Measurements from ENCODE around the gene RPS6KA5. TPM values are rescaled to one million over a fixed set of nuclear protein-coding genes. Genes with fewer than 3 reads are reported as not detected.

Gene RPS6KA5
- total RNA-seq, 1 experiment from 2014 or later: 3.8 TPM

GRCh38 chr14:91010153-91010533, 50.3 kb downstream of the RPS6KA5 start:
- Histone ChIP-seq H3K14ac (ENCODE audit: insufficient read depth, low read length) (no peak overlapping the region), H4K8ac (replicated peaks; ENCODE audit: insufficient read length, low read depth, low read length) (no peak overlapping the region), H2BK120ac (ENCODE audit: low read depth, low read length, poor library complexity, severe bottlenecking) (no peak overlapping the region), H3K79me2 (ENCODE audit: insufficient read depth, low read length) (no peaks in the 10 kb centered on the region), H4K91ac (ENCODE audit: insufficient read length, low read depth, low read length) (no peak overlapping the region), H3K9me3 (ENCODE audit: control insufficient read depth, low read depth, low read length) (no peaks in the 10 kb centered on the region), H3K27me3 (ENCODE audit: insufficient read depth, low read length) (no peaks in the 10 kb centered on the region), H3K27ac (ENCODE audit: insufficient read length, low read depth, low read length) (no peak overlapping the region), H3K23me2 (ENCODE audit: insufficient read length, low read depth, low read length, poor library complexity, severe bottlenecking) (no peaks in the 10 kb centered on the region), H2BK12ac (ENCODE audit: insufficient read length, low read depth, low read length) (no peak overlapping the region), H3K9ac (ENCODE audit: extremely low read depth, insufficient read length, low read length) (no peak overlapping the region), H2BK15ac (ENCODE audit: low read depth, low read length) (no peak overlapping the region), H3K4ac (ENCODE audit: low read depth, low read length) (no peak overlapping the region), H2AK5ac (ENCODE audit: insufficient read length, low read length) (no peak overlapping the region), H4K5ac (ENCODE audit: insufficient read length, low read depth, low read length) (no peak overlapping the region), H4K20me1 (ENCODE audit: control insufficient read depth, insufficient read depth, insufficient read length) (no peaks in the 10 kb centered on the region), H3K79me1 (ENCODE audit: insufficient read depth, low read depth, low read length, poor library complexity, severe bottlenecking) (no peaks in the 10 kb centered on the region), H3K4me2 (ENCODE audit: insufficient read depth, insufficient read length, low read length) (no peak overlapping the region), H3K23ac (ENCODE audit: insufficient read length, low read depth, low read length) (no peak overlapping the region), H2AFZ (ENCODE audit: low read length) (no peak overlapping the region), H3K4me1 (ENCODE audit: insufficient read depth, low read length) (no peaks in the 10 kb centered on the region), H3K56ac (ENCODE audit: insufficient read length, low read depth, low read length) (no peak overlapping the region), H2BK5ac (ENCODE audit: insufficient read length, low read length) (no peak overlapping the region), H3K18ac (ENCODE audit: insufficient read length, low read depth, low read length) (no peak overlapping the region), H3T11ph (ENCODE audit: low read length) (no peak overlapping the region), H2BK20ac (ENCODE audit: low read depth, low read length, poor library complexity, severe bottlenecking) (no peak overlapping the region)
- H3K4me3 Mint-ChIP-seq: no peak overlapping the region
- no peaks in the 10 kb centered on the region for H3K27me3 Mint-ChIP-seq (ENCODE audit: low read depth)
- DNase-seq: no peak
- no peak for TF ChIP-seq CTCF (conservative IDR thresholded peaks at IDR 0.05)
- H3K36me3 Mint-ChIP-seq (ENCODE audit: insufficient read depth in 1 of 3, low read depth in 3 of 3): no peaks in the 10 kb centered on the region
- H3K27ac Mint-ChIP-seq: no peak overlapping the region
- H3K9me3 Mint-ChIP-seq: no peaks in the 10 kb centered on the region
- peaks cover 0 to 4% of the 10 kb centered on the region in 2 experiments; a peak in 1 of 4 replicates for H3K4me1 Mint-ChIP-seq
- no CpG with 5 or more reads among the region's 2 CpGs for WGBS (ENCODE audit: extremely low coverage, insufficient read length, low lambda C conversion rate)
